WTC11 (cell line): ENCODE data around the gene FAR2. TPM values are rescaled to one million over a fixed set of nuclear protein-coding genes. Genes with fewer than 3 reads are reported as not detected.
"Not testable (repeated sequence)": the region's sequence is repeated elsewhere in the genome, so short reads cannot be mapped to it uniquely, and the experiment has no call there.

Source experiments
- ATAC-seq: fragments of 200-7000 bp; cut with Tn5 transposase; 2 replicates; pipeline ENCODE4 v1.10.0; 2021; ENCODE audit warnings: mild to moderate bottlenecking, moderate library complexity
- CTCF ChIA-PET: fragments of 300-600 bp; sonication (Branson Sonifier 250); formaldehyde crosslinking; loops from one replicate; lab custom pipeline; 2021; ENCODE audit warnings: antibody characterized with exemption; lab: Charles Lee
- POLR2A ChIA-PET: fragments of 350-600 bp; sonication (Branson Sonifier 250); formaldehyde crosslinking; loops from one replicate; lab custom pipeline; 2021; ENCODE audit warnings: antibody characterized with exemption; lab: Charles Lee
- DNase-seq: peaks from one replicate; pipeline ENCODE4 v3.0.0; 2021; ENCODE audit warnings: low spot score
- H3K27ac Mint-ChIP-seq: 2 replicates; pipeline ENCODE4 v1.8.0; 2021; ENCODE audit warnings: mixed read lengths
- H3K27me3 Mint-ChIP-seq: 2 replicates; pipeline ENCODE4 v1.8.0; 2021; ENCODE audit warnings: low read depth, mild to moderate bottlenecking, moderate library complexity, mixed read lengths
- H3K36me3 Mint-ChIP-seq: 2 replicates; pipeline ENCODE4 v1.8.0; 2021; ENCODE audit warnings: mixed read lengths
- H3K4me1 Mint-ChIP-seq: 2 replicates; pipeline ENCODE4 v1.8.0; 2022; ENCODE audit warnings: mixed read lengths
- H3K4me3 Mint-ChIP-seq: 2 replicates; pipeline ENCODE4 v1.8.0; 2021; ENCODE audit warnings: mild to moderate bottlenecking, moderate library complexity, mixed read lengths
- H3K9me3 Mint-ChIP-seq: 2 replicates; pipeline ENCODE4 v1.8.0; 2021; ENCODE audit warnings: mixed read lengths
- ESRRA ChIP-seq: sonication (generic); formaldehyde crosslinking; IDR thresholded peaks from 2 replicates; pipeline ENCODE4 v1.8.1; 2022; ENCODE audit warnings: mild to moderate bottlenecking, missing genetic modification reagents, borderline replicate concordance
- GRHL2 ChIP-seq: fragments of 250-450 bp; sonication (Bioruptor Pico); IDR thresholded peaks from 2 replicates; pipeline ENCODE4 v1.8.0; 2022; ENCODE audit warnings: mild to moderate bottlenecking, moderate library complexity; ENCODE audit not compliant: insufficient replicate concordance, severe bottlenecking
- GTF2I ChIP-seq: fragments of 250-450 bp; sonication (Bioruptor Pico); conservative IDR thresholded peaks from 2 replicates; pipeline ENCODE4 v1.4.0; 2021; ENCODE audit warnings: mild to moderate bottlenecking
- HMGA2 ChIP-seq: fragments of 250-450 bp; sonication (Bioruptor Pico); IDR thresholded peaks from 2 replicates; pipeline ENCODE4 v1.4.0; 2021; ENCODE audit warnings: mild to moderate bottlenecking, moderate library complexity
- IRF2 ChIP-seq: sonication (generic); formaldehyde crosslinking; IDR thresholded peaks from 2 replicates; pipeline ENCODE4 v1.8.0; 2022; ENCODE audit warnings: low read depth, missing genetic modification reagents, borderline replicate concordance
- NFYB ChIP-seq: sonication (generic); formaldehyde crosslinking; conservative IDR thresholded peaks from 2 replicates; pipeline ENCODE4 v1.8.0; 2022; ENCODE audit warnings: low read depth, missing genetic modification reagents
- RORB ChIP-seq: fragments of 250-450 bp; sonication (Bioruptor Pico); IDR thresholded peaks from 2 replicates; pipeline ENCODE4 v1.9.0; 2021; ENCODE audit warnings: mild to moderate bottlenecking
- SP1 ChIP-seq: sonication (generic); formaldehyde crosslinking; conservative IDR thresholded peaks from 2 replicates; pipeline ENCODE4 v1.8.1; 2022; ENCODE audit warnings: missing genetic modification reagents
- TP53 ChIP-seq: sonication (generic); formaldehyde crosslinking; IDR thresholded peaks from 2 replicates; pipeline ENCODE4 v1.8.1; 2023; ENCODE audit warnings: mild to moderate bottlenecking, missing genetic modification reagents
- ZBTB21 ChIP-seq: sonication (generic); formaldehyde crosslinking; IDR thresholded peaks from 2 replicates; pipeline ENCODE4 v1.8.1; 2023; ENCODE audit warnings: mild to moderate bottlenecking, missing genetic modification reagents, borderline replicate concordance
- ZNF263 ChIP-seq: sonication (generic); formaldehyde crosslinking; IDR thresholded peaks from 2 replicates; pipeline ENCODE4 v1.8.1; 2022; ENCODE audit warnings: low read depth, mild to moderate bottlenecking, moderate library complexity, missing genetic modification reagents
- total RNA-seq: library from RNA; stranded (reverse); gene quantifications from 3 replicates; pipeline ENCODE4 v1.2.3, GENCODE V29; 2021
- TF ChIP-seq, protein P1 (sequence below): sonication (generic); formaldehyde crosslinking; IDR thresholded peaks from 2 replicates; pipeline ENCODE4 v1.8.1; 2022; ENCODE audit warnings: mild to moderate bottlenecking, missing genetic modification reagents, moderate library complexity, borderline replicate concordance
- TF ChIP-seq, protein P2 (sequence below): fragments of 200-600 bp; IDR thresholded peaks from 2 replicates; pipeline ENCODE4 v1.8.0; 2022; ENCODE audit warnings: antibody characterized with exemption
- TF ChIP-seq, protein P3 (sequence below): sonication (generic); formaldehyde crosslinking; conservative IDR thresholded peaks from 2 replicates; pipeline ENCODE4 v1.8.1; 2023; ENCODE audit warnings: mild to moderate bottlenecking, low read depth, missing genetic modification reagents, moderate library complexity
- TF ChIP-seq, protein P4 (sequence below): sonication (generic); formaldehyde crosslinking; IDR thresholded peaks from 2 replicates; pipeline ENCODE4 v1.8.0; 2023; ENCODE audit warnings: missing genetic modification reagents
- TF ChIP-seq, protein P5 (sequence below): fragments of 250-450 bp; sonication (Bioruptor Pico); IDR thresholded peaks from 2 replicates; pipeline ENCODE4 v1.9.0; 2021; ENCODE audit warnings: moderate library complexity, mild to moderate bottlenecking, inconsistent platforms, borderline replicate concordance

FAR2 gene
- total RNA-seq, 1 experiment from 2014 or later = 20.0 TPM

DNA sequence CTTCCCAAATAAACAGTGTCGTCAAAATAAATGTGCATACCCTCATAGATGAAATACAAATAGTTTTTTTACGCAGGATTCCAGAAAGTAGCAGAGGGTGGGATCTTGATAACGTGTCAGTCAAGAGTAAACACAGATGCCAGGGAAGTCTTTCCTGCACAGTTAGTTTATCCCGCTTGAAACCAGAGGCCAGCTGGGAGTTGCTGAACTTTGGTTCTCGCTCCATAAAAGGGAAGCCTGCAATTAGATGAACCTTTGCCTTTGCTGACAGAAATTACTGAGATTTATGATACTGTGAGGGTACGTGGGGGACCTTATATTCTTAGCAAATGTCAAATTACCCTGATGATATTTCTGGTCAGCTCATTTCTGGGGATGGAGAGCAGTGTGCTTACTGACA lies 18.9 kb downstream of the FAR2 start:
- Mint-ChIP-seq H3K4me1 (peaks cover 17% of the 10 kb centered on the region), H3K27ac (no peak overlapping the region), H3K36me3 (peaks cover 49% of the 10 kb centered on the region)
- ATAC-seq = no peak
- TF ChIP-seq, protein P1, sequence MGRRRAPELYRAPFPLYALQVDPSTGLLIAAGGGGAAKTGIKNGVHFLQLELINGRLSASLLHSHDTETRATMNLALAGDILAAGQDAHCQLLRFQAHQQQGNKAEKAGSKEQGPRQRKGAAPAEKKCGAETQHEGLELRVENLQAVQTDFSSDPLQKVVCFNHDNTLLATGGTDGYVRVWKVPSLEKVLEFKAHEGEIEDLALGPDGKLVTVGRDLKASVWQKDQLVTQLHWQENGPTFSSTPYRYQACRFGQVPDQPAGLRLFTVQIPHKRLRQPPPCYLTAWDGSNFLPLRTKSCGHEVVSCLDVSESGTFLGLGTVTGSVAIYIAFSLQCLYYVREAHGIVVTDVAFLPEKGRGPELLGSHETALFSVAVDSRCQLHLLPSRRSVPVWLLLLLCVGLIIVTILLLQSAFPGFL (CRISPR knock-in tag) = no peak
- TF ChIP-seq NFYB (CRISPR knock-in tag) = no peak
- TF ChIP-seq ZBTB21 (CRISPR knock-in tag) = no peak
- TF ChIP-seq, protein P2, sequence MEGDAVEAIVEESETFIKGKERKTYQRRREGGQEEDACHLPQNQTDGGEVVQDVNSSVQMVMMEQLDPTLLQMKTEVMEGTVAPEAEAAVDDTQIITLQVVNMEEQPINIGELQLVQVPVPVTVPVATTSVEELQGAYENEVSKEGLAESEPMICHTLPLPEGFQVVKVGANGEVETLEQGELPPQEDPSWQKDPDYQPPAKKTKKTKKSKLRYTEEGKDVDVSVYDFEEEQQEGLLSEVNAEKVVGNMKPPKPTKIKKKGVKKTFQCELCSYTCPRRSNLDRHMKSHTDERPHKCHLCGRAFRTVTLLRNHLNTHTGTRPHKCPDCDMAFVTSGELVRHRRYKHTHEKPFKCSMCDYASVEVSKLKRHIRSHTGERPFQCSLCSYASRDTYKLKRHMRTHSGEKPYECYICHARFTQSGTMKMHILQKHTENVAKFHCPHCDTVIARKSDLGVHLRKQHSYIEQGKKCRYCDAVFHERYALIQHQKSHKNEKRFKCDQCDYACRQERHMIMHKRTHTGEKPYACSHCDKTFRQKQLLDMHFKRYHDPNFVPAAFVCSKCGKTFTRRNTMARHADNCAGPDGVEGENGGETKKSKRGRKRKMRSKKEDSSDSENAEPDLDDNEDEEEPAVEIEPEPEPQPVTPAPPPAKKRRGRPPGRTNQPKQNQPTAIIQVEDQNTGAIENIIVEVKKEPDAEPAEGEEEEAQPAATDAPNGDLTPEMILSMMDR = no peak
- TF ChIP-seq, all 79 proteins: peak for 0
- ChIA-PET POLR2A (no interaction called here), CTCF (interaction anchor here (1.2 kb wide), 1 partner anchor 150 kb away, joined by 4 read pairs; no protein-coding TSS in a partner anchor)
- no peak for DNase-seq
- peaks cover 25% of the 10 kb centered on the region for H3K9me3 Mint-ChIP-seq
- no peak overlapping the region for H3K4me3 Mint-ChIP-seq
- H3K27me3 Mint-ChIP-seq = peaks cover 15% of the 10 kb centered on the region

DNA sequence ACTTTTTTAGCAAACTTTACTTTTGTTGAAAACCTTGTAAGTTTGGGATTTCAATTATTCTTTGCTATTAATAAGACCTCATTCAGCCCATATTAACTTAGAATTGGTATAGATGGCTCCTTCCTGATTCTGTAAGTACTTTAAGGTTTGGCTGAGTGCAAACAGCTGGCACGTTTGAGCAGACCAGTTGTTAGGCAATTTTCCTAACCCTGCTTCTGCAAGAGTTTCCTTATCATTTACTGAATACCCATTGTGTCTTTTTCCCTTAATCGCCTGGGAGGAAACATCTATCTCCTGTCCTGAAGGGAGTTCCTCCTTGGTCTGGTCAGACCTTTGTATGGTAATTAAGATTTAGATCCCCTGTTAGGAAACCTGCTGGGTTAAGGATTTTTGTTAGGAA lies 20.9 kb downstream of the FAR2 start:
- ATAC-seq, POLR2A ChIA-PET, CTCF ChIA-PET, H3K27ac Mint-ChIP-seq, H3K4me3 Mint-ChIP-seq, DNase-seq: not testable (repeated sequence)
- Mint-ChIP-seq H3K36me3 (peaks cover 59% of the 10 kb centered on the region), H3K4me1 (peaks cover 20% of the 10 kb centered on the region), H3K27me3 (peaks cover 15% of the 10 kb centered on the region), H3K9me3 (peaks cover 35% of the 10 kb centered on the region)

DNA sequence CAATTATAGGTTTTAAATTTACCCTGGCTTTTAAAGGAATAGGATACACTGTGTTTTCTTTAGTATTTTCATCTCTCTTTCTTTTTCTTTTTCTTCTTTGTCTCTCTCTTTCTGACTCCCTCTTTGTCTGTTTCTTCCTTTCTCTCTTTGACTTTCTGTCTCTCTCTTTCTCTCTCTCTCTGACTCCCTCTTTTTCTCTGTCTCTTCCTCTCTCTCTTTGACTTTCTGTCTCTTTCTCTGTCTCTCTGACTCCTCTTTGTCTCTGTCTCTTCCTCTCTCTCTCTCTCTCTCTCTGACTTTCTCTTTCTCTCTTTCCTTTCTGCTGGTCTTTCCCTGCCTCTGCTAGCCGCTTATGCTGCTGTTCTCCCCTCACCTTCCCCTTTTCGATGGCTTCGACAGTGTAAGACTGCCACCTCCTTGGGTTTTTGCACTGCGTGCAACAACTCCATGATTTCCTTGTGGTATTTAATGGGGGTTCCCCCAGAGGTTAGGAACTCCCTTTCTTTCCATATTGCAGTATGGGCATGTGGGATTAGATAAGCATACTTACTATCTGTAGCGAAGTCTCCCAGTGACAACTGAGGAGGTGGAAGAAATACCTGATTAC lies 21.5 kb downstream of the FAR2 start:
- H3K27ac Mint-ChIP-seq, ATAC-seq, H3K4me3 Mint-ChIP-seq, DNase-seq, POLR2A ChIA-PET, CTCF ChIA-PET: not testable (repeated sequence)
- Mint-ChIP-seq H3K9me3 (peaks cover 41% of the 10 kb centered on the region), H3K4me1 (peaks cover 18% of the 10 kb centered on the region), H3K27me3 (peaks cover 15% of the 10 kb centered on the region), H3K36me3 (peaks cover 65% of the 10 kb centered on the region)

DNA sequence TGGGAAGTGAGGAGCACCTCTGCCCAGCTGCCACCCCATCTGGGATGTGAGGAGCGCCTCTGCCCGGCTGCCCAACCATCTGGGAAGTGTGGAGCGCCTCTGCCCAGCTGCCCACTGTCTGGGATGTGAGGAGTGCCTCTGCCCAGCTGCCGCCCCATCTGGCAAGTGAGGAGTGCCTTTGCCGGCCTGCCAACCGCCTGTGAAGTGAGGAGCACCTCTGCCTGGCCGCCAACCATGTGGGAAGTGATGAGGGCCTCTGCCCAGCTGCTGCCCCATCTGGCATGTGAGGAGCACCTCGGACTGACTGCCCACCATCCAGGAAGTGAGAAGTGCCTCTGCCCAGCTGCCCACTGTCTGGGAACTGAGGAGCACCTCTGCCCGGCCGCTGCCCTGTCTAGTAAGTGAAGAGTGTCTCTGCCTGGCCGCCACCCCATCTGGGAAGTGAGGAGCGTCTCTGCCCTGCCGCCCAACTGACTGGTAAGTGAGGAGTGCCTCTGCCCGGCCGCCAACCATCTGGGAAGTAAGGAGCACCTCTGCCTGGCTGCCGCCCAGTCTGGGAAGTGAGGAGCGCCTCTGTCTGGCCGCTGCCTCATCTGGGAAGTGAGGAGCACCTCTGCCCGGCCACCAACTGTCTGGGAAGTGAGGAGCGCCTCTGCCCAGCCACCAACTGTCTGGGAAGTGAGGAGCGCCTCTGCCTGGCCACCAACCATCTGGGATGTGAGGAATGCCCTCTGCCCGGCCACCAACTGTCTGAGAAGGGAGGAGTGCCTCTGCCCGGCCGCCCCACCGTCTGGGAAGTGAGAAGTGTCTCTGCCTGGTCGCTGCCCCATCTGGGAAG lies 22.6 kb downstream of the FAR2 start:
- Mint-ChIP-seq H3K36me3 (peaks cover 69% of the 10 kb centered on the region), H3K27ac (no peak overlapping the region), H3K4me1 (peaks cover 18% of the 10 kb centered on the region), H3K27me3 (peaks cover 15% of the 10 kb centered on the region), H3K4me3 (no peak overlapping the region), H3K9me3 (peaks cover 45% of the 10 kb centered on the region)
- ChIA-PET POLR2A (no interaction called here), CTCF (no interaction called here)
- TF ChIP-seq IRF2 (no peak), ZNF263 (CRISPR knock-in tag) (no peak), TP53 (no peak), RORB (CRISPR knock-in tag) (no peak), GRHL2 (CRISPR knock-in tag) (no peak), GTF2I (no peak), SP1 (no peak), ESRRA (CRISPR knock-in tag) (no peak), HMGA2 (CRISPR knock-in tag) (no peak)
- TF ChIP-seq, protein P3, sequence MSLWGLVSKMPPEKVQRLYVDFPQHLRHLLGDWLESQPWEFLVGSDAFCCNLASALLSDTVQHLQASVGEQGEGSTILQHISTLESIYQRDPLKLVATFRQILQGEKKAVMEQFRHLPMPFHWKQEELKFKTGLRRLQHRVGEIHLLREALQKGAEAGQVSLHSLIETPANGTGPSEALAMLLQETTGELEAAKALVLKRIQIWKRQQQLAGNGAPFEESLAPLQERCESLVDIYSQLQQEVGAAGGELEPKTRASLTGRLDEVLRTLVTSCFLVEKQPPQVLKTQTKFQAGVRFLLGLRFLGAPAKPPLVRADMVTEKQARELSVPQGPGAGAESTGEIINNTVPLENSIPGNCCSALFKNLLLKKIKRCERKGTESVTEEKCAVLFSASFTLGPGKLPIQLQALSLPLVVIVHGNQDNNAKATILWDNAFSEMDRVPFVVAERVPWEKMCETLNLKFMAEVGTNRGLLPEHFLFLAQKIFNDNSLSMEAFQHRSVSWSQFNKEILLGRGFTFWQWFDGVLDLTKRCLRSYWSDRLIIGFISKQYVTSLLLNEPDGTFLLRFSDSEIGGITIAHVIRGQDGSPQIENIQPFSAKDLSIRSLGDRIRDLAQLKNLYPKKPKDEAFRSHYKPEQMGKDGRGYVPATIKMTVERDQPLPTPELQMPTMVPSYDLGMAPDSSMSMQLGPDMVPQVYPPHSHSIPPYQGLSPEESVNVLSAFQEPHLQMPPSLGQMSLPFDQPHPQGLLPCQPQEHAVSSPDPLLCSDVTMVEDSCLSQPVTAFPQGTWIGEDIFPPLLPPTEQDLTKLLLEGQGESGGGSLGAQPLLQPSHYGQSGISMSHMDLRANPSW (CRISPR knock-in tag) = no peak
- TF ChIP-seq, protein P4, sequence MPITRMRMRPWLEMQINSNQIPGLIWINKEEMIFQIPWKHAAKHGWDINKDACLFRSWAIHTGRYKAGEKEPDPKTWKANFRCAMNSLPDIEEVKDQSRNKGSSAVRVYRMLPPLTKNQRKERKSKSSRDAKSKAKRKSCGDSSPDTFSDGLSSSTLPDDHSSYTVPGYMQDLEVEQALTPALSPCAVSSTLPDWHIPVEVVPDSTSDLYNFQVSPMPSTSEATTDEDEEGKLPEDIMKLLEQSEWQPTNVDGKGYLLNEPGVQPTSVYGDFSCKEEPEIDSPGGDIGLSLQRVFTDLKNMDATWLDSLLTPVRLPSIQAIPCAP = no peak
- TF ChIP-seq, protein P5, sequence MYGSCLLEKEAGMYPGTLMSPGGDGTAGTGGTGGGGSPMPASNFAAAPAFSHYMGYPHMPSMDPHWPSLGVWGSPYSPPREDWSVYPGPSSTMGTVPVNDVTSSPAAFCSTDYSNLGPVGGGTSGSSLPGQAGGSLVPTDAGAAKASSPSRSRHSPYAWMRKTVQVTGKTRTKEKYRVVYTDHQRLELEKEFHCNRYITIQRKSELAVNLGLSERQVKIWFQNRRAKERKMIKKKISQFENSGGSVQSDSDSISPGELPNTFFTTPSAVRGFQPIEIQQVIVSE (CRISPR knock-in tag) = no peak
- no peak for DNase-seq
- ATAC-seq = no peak
